Glutamatergic neuron (in vitro differentiated cells): Measurements from ENCODE around the gene SLC6A15. TPM values are rescaled to one million over a fixed set of nuclear protein-coding genes. Genes with fewer than 3 reads are reported as not detected.

Experiments used
- DNase-seq: peaks from one replicate; pipeline ENCODE4 v3.0.0; 2022
- H3K27ac Mint-ChIP-seq: one replicate; pipeline ENCODE4 v1.8.0; 2020; ENCODE audit warnings: mild to moderate bottlenecking, mixed read lengths, inconsistent platforms; ENCODE audit not compliant: unreplicated experiment
- H3K27me3 Mint-ChIP-seq: one replicate; pipeline ENCODE4 v1.8.0; 2020; ENCODE audit warnings: mild to moderate bottlenecking, moderate library complexity, mixed read lengths, inconsistent platforms; ENCODE audit not compliant: unreplicated experiment
- H3K36me3 Mint-ChIP-seq: one replicate; pipeline ENCODE4 v1.8.0; 2020; ENCODE audit warnings: mild to moderate bottlenecking, mixed read lengths, inconsistent platforms; ENCODE audit not compliant: unreplicated experiment
- H3K4me1 Mint-ChIP-seq: one replicate; pipeline ENCODE4 v1.8.0; 2020; ENCODE audit warnings: mild to moderate bottlenecking, low read depth, mixed read lengths, inconsistent platforms; ENCODE audit not compliant: unreplicated experiment
- H3K4me3 Mint-ChIP-seq: one replicate; pipeline ENCODE4 v1.8.0; 2020; ENCODE audit warnings: mild to moderate bottlenecking, mixed read lengths, inconsistent platforms; ENCODE audit not compliant: unreplicated experiment
- H3K9me3 Mint-ChIP-seq: one replicate; pipeline ENCODE4 v1.8.0; 2020; ENCODE audit warnings: mild to moderate bottlenecking, moderate library complexity, mixed read lengths, inconsistent platforms; ENCODE audit not compliant: unreplicated experiment
- CTCF ChIP-seq: fragments of 200-600 bp; sonication (generic); IDR thresholded peaks from one replicate; pipeline ENCODE4 v1.5.0; 2021; ENCODE audit not compliant: partially characterized antibody, unreplicated experiment
- total RNA-seq: library from RNA; stranded (reverse); fragmentation: NEBNext Ultra II Directional; extraction: Animal tissue kit (Norgen Biotek cat#: 25700); gene quantifications from one replicate; pipeline ENCODE4 v1.2.1, GENCODE V29; 2021; ENCODE audit not compliant: unreplicated experiment

SLC6A15 gene
- total RNA-seq, 1 donor from 2014 or later, result 123 TPM

GRCh38 chr12:84842406-84843013, 70.1 kb downstream of the SLC6A15 start:
- H3K27ac Mint-ChIP-seq, result no peak overlapping the region
- H3K4me3 Mint-ChIP-seq, result no peak overlapping the region
- peak; percentile 84 for TF ChIP-seq CTCF
- no peaks in the 10 kb centered on the region for H3K4me1 Mint-ChIP-seq
- H3K27me3 Mint-ChIP-seq, result no peaks in the 10 kb centered on the region
- no peaks in the 10 kb centered on the region for H3K36me3 Mint-ChIP-seq
- no peak for DNase-seq
- H3K9me3 Mint-ChIP-seq, result no peaks in the 10 kb centered on the region

- no peak for DNase-seq
- Mint-ChIP-seq H3K27me3 (no peaks in the 10 kb centered on the region), H3K4me1 (no peaks in the 10 kb centered on the region), H3K9me3 (no peaks in the 10 kb centered on the region), H3K36me3 (no peaks in the 10 kb centered on the region), H3K4me3 (no peak overlapping the region), H3K27ac (no peak overlapping the region)
- TF ChIP-seq CTCF, result no peak
Observed at GRCh38 chr12:84841591-84841990, 71.0 kb downstream of the SLC6A15 start.

- TF ChIP-seq CTCF, result no peak
- no peak overlapping the region for H3K4me3 Mint-ChIP-seq
- no peaks in the 10 kb centered on the region for H3K9me3 Mint-ChIP-seq
- peaks cover 3% of the 10 kb centered on the region for H3K27me3 Mint-ChIP-seq
- no peaks in the 10 kb centered on the region for H3K36me3 Mint-ChIP-seq
- H3K4me1 Mint-ChIP-seq, result no peaks in the 10 kb centered on the region
- no peak overlapping the region for H3K27ac Mint-ChIP-seq
- DNase-seq, result no peak
Observed at GRCh38 chr12:84840356-84840755, 72.2 kb downstream of the SLC6A15 start.

GRCh38 chr12:84826925-84827324, 85.7 kb downstream of the SLC6A15 start:
- Mint-ChIP-seq H3K4me1 (no peaks in the 10 kb centered on the region), H3K27me3 (no peaks in the 10 kb centered on the region), H3K36me3 (peaks cover 4% of the 10 kb centered on the region), H3K9me3 (no peaks in the 10 kb centered on the region), H3K27ac (no peak overlapping the region), H3K4me3 (no peak overlapping the region)
- DNase-seq, result no peak
- TF ChIP-seq CTCF, result no peak

- Mint-ChIP-seq H3K27me3 (no peaks in the 10 kb centered on the region), H3K4me1 (no peaks in the 10 kb centered on the region), H3K27ac (no peak overlapping the region), H3K9me3 (no peaks in the 10 kb centered on the region), H3K4me3 (no peak overlapping the region), H3K36me3 (peaks cover 4% of the 10 kb centered on the region)
- no peak for TF ChIP-seq CTCF
- no peak for DNase-seq
Observed at GRCh38 chr12:84825149-84825548, 87.5 kb downstream of the SLC6A15 start.
